ENCODE results near the gene FAM161B. TPM values are rescaled to one million over a fixed set of nuclear protein-coding genes. Genes with fewer than 3 reads are reported as not detected.

Gene FAM161B
- 1 to 10 TPM; 1.0 to 1.6 TPM for total RNA-seq

DNA sequence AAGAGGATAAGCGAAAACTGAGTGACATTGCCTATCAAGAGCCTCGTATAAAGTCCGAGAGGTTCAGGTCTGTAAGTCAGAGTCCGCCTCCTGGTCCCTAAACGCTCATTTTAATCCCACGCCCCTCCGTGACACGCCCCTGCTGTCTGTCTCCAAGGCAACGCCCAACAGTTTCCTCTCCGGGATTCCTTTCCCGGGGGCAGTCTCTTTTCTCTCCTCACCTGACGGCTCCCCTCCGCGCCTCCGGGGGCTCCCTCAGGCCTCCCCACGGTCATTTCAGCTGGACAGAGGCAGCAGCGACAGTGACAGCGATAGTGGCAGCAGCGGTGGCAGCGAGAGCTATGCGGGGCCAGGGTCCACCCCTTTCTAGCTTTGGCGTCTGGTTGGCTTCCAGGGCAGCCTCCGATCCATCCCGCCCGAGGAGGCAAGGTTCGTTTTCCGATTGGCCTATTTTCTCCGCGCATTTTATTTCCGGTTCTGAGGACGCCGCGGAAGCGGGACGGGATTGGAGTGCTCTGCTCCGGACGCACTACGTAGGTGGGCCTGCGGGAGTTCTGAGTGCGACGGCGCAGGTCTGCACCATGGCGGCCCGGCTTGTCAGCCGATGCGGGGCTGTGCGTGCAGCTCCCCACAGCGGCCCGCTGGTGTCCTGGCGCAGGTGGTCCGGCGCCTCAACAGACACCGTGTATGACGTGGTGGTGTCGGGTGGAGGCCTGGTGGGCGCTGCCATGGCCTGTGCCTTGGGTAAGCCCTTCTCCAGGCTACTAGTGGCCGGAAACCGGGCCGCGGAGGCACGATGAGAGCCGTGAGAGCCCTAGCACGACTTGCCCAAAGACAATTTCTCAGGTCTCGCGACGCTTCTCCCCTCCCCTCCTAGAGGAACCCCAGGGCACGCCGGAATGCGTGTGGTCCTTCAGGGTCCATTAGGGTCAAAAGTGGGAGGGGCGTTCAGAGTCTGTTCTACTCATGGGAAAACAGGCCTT lies at the start of gene FAM161B, which contains the start of gene COQ6:
Gene FAM161B (minus strand): TSS at position 343 of the 983 bp plus-strand sequence. CDS start 68 bp downstream, at position 275.
Gene COQ6 (plus strand): TSS at position 551 of the 983 bp plus-strand sequence. CDS start 31 bp downstream, at position 582.
- ATAC-seq (peak; percentile 97), DNase-seq (peak; percentile 93 to 96 (median 94))
- H3K27me3 ChIP-seq, result no peaks in the 10 kb centered on the region
- peak within 1 kb of the TSS; percentile 67 to 96 for H3K4me3 ChIP-seq
- WGBS, 2 donors, result 0 to 1% methylated on average over 19 to 69 of the region's 70 CpGs
- TF ChIP-seq POLR2A (IDR thresholded peaks at IDR 0.05) (peak; percentile 85 to 96 (median 92)), CTCF (IDR thresholded peaks at IDR 0.05) (peak in 3 of 7 experiments; percentile 13 to 30 (median 19))
- no peaks in the 10 kb centered on the region for H3K36me3 ChIP-seq (replicated peaks in 1 of 2; ENCODE audit: insufficient read depth in 1 of 2, low read depth in 2 of 2)
- H3K9me3 ChIP-seq, result no peaks in the 10 kb centered on the region
- H3K4me1 ChIP-seq, result peaks cover 17% of the 10 kb centered on the region
- peak within 1 kb of the TSS; percentile 66 to 94 (median 84) for H3K27ac ChIP-seq
- intact Hi-C loops (cut with DNase I), result no loop called here

GRCh38 chr14:73998726-73999125 lies 48.8 kb upstream of the FAM161B start:
- WGBS, 2 donors, result 80 to 82% methylated on average over 2 of the region's 2 CpGs
- TF ChIP-seq POLR2A (IDR thresholded peaks at IDR 0.05), result no peak
- no peak for TF ChIP-seq CTCF (IDR thresholded peaks at IDR 0.05)
- Histone ChIP-seq H3K4me3 (no peak overlapping the region), H3K4me1 (peaks cover 26% of the 10 kb centered on the region), H3K27me3 (no peaks in the 10 kb centered on the region), H3K9me3 (no peaks in the 10 kb centered on the region), H3K36me3 (replicated peaks in 1 of 2; ENCODE audit: insufficient read depth in 1 of 2, low read depth in 2 of 2) (no peaks in the 10 kb centered on the region), H3K27ac (no peak overlapping the region)
- ATAC-seq (no peak), DNase-seq (no peak)
- intact Hi-C loops (cut with DNase I), result no loop called here

DNA sequence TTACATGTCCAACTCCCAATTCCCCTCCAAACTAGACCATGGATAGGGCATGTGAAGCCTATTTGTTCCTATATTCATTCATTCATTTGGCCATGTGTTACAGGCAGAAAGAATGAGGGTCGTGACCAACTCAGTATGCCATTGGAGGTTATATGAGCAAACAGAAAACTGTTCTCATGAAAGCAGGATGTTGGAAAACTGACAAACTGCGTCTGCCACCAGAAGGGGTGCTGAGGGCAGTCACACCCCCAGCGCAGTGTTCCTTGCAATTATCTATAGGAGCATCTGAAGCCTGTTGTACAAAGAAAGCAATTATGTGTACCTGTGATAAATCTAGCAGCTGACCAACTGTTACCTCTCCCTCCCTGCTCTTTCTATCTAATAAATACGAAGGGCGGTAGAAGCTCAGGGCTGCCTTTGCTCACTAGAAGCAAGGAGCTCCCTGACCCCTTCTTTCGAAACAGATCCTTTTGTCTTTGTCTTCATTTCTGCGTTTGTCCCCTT lies 48.1 kb upstream of the FAM161B start:
- H3K4me3 ChIP-seq, result no peak overlapping the region
- ATAC-seq (no peak), DNase-seq (no peak)
- intact Hi-C loops (cut with DNase I), result no loop called here
- no peaks in the 10 kb centered on the region for H3K36me3 ChIP-seq (replicated peaks in 1 of 2; ENCODE audit: insufficient read depth in 1 of 2, low read depth in 2 of 2)
- H3K4me1 ChIP-seq, result peaks cover 26% of the 10 kb centered on the region
- no peaks in the 10 kb centered on the region for H3K27me3 ChIP-seq
- H3K27ac ChIP-seq, result peak overlapping the region in 1 of 4 donors; percentile 58
- TF ChIP-seq POLR2A (IDR thresholded peaks at IDR 0.05), result no peak
- TF ChIP-seq CTCF (IDR thresholded peaks at IDR 0.05), result no peak
- whole genome bisulfite sequencing, 2 donors, result 50 to 59% methylated on average over 7 of the region's 7 CpGs
- H3K9me3 ChIP-seq, result no peaks in the 10 kb centered on the region

DNA sequence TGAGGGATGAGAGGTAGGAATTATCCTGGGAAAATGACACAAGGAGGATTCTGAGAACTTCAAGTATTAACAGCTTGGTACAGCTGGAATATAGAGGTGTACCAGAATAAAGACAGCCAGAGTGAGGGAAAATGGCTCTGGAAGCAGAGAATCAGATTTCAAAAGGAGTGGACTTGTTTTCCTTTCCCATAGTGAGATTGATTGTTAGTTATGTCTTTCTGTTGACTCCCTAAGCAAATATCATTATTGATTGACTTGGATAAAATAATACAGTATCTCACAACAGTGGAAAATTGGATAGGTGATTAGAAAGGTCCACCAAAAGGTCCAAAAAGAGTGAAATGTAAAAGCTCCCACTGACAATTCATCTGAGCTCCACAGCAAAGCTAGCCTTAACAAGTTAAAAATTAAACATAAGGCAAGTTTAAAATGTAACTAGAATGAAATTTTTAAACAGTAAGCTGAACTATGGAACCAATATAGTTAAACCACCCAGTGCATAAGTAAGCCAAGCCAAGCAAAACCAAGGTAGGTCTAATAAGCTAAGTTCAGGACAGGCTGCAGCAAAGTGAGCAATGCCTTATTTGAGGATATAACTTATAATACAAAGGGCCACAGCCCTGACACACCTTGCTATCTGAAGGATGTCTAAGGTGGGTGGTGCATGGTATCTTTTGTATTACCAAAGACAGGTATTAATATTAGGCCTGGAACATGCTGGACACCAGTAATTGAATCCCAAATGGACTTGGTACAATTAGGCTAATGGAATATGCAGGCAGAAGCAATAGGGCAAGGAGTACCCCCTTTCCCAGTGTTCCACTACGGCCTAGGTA lies 47.4 kb upstream of the FAM161B start:
- 33 to 83% methylated on average over 1 of the region's 1 CpG for WGBS, 2 donors
- DNase-seq (no peak), ATAC-seq (peak; percentile 21)
- H3K36me3 ChIP-seq (replicated peaks in 1 of 2; ENCODE audit: insufficient read depth in 1 of 2, low read depth in 2 of 2), result no peaks in the 10 kb centered on the region
- no peak overlapping the region for H3K4me3 ChIP-seq
- H3K4me1 ChIP-seq, result peaks cover 26% of the 10 kb centered on the region
- peak overlapping the region in 3 of 4 donors; percentile 29 to 61 (median 58) for H3K27ac ChIP-seq
- no peaks in the 10 kb centered on the region for H3K9me3 ChIP-seq
- intact Hi-C loops (cut with DNase I), result no loop called here
- no peaks in the 10 kb centered on the region for H3K27me3 ChIP-seq
- no peak for TF ChIP-seq CTCF (IDR thresholded peaks at IDR 0.05)
- no peak for TF ChIP-seq POLR2A (IDR thresholded peaks at IDR 0.05)
